Left ventricle myocardium superior (tissue), 1 donor: ENCODE results near the gene ATP6AP1. TPM values are rescaled to one million over a fixed set of nuclear protein-coding genes. Genes with fewer than 3 reads are reported as not detected.

Experiments used
- ATAC-seq: fragments of 200-7000 bp; cut with Tn5 transposase; one replicate; pipeline ENCODE4 v1.9.1; 2020; ENCODE audit warnings: mild to moderate bottlenecking, moderate library complexity
- DNase-seq: peaks from one replicate; pipeline ENCODE4 v3.0.0-alpha.2; 2020
- intact Hi-C: fragments of 100-400 bp; cut with micrococcal nuclease; formaldehyde crosslinking; loops from one replicate; pipeline ENCODE4 v1.11.0; 2022
- total RNA-seq: library from RNA; stranded (reverse); fragmentation: NEBNext Ultra II Directional; extraction: Animal tissue kit (Norgen Biotek cat#: 25700); gene quantifications from one replicate; pipeline ENCODE4 v1.2.1, GENCODE V29; 2021
- donor health status: DM: no; HTN: yes; CAD: no; lungs with severe emphysema.

ATP6AP1 gene
- total RNA-seq, 1 donor from 2014 or later, result 81.0 TPM

DNA sequence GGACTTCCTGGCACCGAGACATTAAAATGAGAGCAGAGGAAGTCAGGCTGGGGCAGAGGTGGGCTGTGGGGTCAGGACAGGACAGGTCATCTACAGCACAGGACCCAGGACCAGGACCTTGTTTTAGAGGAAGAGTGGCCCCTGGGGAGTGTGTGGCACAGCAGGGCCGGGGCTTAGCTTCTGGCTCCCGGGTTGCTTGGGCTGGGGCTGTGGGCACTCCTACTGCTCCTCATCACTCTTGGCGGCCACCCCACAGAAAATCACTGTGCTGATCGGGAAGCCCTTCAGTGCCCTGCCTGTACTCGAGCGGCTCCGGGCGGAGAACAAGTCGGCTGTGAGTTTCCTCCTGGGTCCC is 8.1 kb upstream of the ATP6AP1 start:
- ATAC-seq (peak; percentile 56), DNase-seq (no peak)
- intact Hi-C loops, result no loop called here

DNA sequence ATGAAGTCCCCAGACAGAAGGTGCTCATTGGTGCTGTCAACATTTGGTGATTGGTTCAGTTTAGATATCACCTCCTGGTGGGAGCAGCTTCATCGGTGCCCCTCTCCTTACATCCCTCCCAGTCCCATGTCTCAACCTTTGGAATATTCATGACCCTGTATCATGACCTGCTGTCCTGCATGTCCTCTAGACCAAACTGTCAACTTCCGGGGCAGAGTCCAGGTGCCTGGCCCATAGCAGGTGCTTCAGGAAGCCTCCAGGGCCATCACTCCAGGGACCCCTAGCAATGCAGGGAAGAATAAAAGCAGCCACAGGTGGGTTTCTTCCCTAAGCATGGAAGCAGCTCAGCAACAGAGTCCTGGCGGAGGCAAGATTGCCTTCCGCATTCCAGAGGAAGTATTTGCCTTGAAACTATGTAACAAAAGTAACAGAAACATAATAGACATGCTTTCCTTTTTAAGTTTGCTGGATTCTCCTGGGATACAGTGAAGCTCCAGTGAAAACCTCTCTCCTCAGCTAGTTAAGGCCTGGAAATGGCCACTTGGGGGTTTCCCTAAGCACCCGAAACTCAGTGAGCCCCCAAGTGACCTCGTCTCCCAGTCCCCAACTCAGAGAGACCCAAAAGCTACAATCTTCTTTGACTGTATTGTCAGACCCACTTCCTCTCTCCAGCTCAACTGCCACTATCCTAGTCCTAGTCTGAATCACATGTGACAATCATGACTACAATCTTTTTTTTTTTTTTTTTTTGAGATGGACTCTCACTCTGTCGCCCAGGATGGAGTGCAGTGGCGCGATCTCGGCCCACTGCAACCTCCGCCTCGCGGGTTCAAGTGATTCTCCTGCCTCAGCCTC is 1.3 kb upstream of the ATP6AP1 start:
- ATAC-seq (no peak), DNase-seq (no peak)
- intact Hi-C loops, result no loop called here

DNA sequence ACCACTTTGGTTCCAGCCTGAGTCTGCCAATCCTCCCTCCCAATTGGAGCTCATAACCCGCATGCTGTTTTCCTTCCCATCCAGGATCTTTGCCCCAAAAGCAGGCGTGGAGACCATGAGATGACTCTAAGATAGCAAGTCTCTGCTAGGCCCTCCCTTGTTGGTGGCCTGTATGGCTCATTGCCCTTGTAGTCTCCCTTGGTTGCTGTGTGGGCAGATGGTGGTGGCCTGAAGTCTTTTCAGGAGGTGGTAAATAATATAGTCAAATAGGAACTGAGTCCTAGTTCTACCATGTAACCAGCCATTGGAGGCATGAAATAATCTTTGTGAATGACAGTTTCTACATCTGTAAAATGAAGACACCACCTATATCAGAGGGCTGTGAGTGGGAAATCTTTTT is 1.2 kb downstream of the ATP6AP1 start:
- intact Hi-C loops, result no loop called here
- no peak for ATAC-seq
- DNase-seq, result no peak

DNA sequence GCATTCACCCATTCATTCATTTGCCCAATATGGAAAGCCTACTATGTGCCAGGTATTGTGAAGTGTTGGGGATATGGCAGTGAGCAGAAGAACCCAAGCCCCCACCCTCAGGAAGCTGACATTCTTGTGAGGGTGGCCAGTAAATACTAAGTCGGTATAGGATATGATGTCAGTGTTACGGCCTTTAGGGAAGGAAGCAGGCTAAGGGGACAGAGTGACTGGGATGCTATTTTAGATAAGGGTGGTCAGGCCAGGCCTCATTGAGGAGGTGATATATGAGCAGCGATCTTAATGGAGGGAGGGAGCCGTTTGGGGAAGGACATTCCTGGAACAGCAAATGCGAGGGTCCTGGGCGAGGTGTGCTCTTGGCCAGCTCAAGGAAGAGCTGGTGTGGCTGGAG is 2.0 kb downstream of the ATP6AP1 start:
- ATAC-seq (no peak), DNase-seq (no peak)
- intact Hi-C loops, result no loop called here

DNA sequence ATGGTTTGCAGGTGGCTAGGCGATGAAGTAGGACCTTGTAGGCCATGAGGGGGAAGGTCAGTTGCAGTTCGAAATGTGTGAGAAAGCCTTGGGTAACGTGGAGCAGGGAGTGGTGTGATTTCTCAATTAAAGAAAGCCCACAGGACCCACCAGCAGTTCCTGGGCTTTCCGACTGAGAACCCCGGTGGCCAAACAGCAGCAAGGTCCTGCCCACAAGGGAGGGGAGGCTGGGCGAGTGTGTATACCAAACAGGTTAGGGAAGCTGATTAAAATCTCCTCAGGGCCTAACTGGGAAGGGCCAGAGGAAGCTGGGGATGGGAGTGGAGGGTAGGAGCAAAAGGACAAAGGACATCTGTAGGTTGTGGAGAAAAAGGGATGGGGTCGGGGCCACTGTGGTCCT is 2.4 kb downstream of the ATP6AP1 start:
- ATAC-seq, result no peak
- no peak for DNase-seq
- intact Hi-C loops, result no loop called here

DNA sequence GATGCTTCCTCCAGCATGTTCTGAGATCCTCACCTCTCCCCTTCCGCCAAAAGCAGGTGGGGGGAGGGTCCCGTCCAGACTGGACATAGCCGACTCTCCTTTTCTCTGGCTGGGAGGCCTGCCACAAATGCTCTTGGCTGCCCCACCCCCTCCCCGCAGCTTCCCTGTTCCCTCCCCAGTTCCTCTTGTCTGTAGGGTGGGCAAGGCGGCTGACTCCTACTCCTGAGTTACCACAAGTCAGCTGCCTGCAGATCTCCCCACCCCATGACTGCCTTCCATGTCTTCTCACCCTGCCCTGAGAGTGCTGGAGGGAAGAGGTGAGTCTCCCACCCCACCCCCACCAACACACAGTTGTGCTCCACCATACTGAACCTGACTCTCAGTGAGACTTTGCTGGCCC is 2.9 kb downstream of the ATP6AP1 start:
- peak; percentile 1 for ATAC-seq
- intact Hi-C loops, result no loop called here

DNA sequence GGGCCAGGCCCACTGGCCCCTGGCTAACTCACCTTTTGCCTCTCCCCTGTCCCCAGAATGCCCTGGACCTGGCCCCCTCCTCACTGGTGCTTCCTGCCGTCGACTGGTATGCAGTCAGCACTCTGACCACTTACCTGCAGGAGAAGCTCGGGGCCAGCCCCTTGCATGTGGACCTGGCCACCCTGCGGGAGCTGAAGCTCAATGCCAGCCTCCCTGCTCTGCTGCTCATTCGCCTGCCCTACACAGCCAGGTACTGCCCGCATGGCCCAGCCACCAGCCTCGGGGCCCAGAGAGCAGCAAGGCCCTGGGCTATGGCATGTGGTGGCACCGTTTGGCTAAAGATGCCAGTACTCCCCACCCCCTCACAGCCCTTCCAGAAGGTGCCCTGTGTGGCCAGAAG is 3.7 kb downstream of the ATP6AP1 start:
- intact Hi-C loops, result no loop called here
- no peak for ATAC-seq
- DNase-seq, result no peak

More for the DNA sequence above, 2.9 kb downstream of the ATP6AP1 start:
- DNase-seq, result peak; percentile 37

DNA sequence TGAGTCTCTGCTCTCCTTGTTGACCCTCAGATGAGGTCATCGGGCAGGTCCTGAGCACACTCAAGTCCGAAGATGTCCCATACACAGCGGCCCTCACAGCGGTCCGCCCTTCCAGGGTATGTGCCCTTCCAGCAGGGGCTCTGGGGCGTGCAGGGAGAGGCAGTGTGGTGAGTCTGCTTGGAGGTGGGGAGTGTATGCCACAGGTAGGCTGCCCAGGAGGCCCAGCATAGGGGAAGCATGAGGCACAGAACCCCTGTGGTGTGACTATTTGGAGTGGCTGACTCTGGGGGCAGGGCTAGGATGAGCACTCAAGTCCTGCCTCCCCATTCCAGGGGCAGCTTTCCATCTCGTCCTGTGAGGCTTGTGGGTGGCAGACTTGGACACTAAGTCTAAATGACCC is 5.1 kb downstream of the ATP6AP1 start:
- intact Hi-C loops, result no loop called here
- no peak for ATAC-seq
- no peak for DNase-seq

DNA sequence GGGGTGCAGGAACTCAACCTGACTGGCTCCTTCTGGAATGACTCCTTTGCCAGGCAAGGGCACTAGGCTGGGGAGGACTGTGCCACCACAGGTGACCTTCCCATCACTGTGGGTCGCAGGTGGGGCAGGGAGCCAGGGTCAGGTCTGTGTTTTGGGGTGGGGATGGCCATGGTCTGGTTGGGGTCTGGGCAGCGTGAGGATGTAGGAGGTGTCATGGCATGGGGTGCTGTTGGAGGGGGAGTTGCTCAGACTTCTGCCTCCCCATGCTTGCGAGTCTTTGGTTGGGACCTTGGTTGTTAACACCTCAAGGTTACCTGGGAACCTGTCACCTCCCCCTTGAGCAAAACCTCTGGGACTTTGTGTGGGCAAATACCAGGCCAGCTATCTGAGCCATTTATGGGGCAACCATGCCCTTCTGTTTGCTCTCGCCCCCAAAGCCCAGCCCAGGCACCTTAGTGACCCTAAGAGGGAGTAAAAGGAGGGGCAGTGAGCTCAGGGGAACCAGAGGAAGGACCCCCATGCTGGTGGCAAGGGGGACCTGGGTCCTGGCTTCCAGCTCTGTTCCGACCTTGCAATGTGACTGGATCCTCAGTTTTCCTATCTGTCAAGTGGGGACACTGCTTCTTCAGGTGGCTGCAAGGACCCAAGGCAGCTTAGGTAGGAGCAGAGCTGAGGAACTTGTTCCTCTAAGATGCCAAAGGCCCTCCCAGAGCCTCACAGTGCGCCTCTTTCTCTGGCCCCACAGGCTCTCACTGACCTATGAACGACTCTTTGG is 6.1 kb downstream of the ATP6AP1 start:
- intact Hi-C loops, result no loop called here

DNA sequence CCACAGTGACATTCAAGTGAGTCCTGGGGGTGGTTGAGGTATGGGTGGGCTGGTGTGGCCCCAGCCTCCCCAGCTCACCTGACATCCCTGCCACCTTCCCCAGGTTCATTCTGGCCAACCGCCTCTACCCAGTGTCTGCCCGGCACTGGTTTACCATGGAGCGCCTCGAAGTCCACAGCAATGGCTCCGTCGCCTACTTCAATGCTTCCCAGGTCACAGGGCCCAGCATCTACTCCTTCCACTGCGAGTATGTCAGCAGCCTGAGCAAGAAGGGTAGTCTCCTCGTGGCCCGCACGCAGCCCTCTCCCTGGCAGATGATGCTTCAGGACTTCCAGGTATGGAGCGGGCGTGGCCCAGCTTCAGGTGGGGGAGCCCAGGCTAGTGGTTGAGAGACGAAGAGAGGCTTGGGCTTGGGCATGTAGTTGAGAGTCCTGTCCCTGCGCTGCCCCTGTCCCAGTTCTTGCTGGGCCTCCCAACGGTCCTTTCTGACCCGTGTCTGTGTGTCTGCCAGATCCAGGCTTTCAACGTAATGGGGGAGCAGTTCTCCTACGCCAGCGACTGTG is 6.8 kb downstream of the ATP6AP1 start:
- DNase-seq, result no peak
- intact Hi-C loops, result no loop called here
- no peak for ATAC-seq

More for the DNA sequence above, 6.1 kb downstream of the ATP6AP1 start:
- no peak for DNase-seq
- no peak for ATAC-seq

DNA sequence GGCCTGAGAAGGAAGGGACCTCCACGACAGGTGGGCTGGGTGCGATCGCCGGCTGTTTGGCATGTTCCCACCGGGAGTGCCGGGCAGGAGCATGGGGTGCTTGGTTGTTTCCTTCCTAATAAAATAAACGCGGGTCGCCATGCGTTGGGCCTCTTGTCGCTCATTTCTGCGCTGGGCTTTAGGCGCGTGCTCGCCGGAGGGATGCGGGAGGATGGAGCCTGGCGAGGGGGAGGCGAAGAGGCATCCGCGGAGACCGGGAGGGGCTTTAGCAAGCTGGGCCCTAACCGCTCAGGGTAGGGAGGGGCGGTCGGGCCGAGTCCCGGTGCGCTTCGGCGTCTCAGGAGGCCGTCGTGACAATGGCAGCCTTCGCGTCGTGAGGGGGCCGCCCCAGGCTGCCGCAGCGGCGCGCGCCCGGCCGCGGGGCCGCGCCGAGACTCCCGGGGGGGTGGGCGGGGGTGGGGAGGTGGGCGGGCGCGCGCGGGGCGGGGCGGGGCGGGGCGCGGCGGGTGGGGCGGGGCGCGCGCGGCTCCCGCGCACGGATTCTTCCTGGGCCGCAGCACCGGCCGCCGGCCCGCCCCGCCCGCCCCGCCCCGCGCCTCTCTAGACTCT is 8.0 kb downstream of the ATP6AP1 start:
- intact Hi-C loops, result no loop called here
- DNase-seq (peak; percentile 62), ATAC-seq (peak; percentile 60)

DNA sequence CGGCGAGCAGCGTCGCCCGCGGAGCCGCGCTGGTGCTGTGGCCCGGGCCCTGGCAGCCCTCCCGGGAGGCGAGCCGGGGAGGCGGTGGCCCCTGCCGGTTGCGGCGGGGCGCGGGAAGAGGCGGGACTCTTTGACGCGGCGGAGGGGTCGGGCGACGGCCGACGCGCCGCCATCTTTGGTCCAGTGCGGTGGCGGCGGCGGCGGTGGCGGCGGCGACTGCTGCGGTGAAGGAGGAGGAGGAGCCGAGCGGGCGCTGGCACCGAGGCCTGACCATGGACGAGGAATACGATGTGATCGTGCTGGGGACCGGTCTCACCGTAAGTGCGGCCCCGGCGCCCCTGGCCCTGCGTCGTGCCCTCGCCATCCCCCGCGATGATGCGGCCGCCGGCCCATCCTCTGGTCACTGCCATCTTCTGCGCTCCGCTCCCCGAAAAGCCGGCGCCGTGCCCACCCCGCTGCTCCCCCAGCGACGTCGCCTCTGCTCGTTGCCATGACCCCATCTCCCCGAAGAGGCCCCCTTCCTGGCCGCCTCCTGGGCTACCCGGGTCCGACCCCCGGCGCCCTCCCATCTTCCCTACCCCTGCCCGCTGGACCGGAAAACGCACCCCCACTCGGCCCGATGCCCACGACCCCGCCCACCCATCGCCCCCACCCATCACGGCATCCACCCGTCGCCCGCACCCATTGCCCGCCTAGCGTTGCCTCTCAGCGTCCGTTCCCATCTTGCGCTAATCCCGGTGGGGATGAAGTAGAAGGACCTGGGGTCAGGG is 8.7 kb downstream of the ATP6AP1 start, which contains the start of gene GDI1:
GDI1 (plus strand) TSS at position 172 of the 770 bp plus-strand sequence; CDS start at position 273, 101 bp downstream.
- peak; percentile 76 for DNase-seq
- intact Hi-C loops, result no loop called here
- peak; percentile 69 for ATAC-seq

DNA sequence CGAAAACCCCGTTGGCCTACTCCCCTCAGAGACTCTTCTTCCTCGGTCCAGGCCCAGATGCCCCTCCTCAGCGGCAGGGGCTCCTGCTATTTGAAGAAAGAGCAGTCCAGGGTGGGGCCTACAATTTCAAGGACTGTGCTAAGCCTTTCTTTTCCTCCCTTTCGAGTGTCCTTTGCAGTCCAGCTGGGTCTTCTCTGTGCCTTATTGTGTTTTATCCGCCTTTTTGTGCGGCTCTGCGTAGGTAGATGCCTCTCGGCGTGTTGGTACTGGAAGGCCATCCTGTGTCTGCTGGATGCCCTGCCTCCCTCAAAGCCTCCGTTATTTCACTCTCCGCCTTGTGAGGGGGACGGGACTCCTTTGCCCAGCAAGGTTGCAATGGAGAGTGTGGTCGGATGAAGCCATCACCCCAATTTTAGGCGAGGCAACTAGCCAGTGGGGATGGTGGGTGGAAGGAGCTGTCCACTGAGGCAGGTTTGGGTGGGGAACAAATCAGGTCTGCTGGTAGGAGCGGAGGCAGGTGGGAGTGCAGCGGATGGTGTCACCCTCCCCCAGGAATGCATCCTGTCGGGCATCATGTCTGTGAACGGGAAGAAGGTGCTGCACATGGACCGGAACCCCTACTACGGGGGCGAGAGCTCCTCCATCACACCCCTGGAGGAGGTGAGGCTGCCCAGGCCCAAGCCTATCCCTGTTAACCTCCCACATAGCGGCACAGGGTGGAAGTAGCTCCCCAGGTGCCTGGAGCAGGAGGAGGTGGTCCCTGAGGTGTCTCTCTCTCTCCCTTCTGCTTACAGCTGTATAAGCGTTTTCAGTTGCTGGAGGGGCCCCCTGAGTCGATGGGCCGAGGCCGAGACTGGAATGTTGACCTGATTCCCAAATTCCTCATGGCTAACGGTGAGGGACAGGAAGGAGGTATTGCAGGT is 9.8 kb downstream of the ATP6AP1 start:
- DNase-seq, result no peak
- intact Hi-C loops, result no loop called here
- no peak for ATAC-seq

DNA sequence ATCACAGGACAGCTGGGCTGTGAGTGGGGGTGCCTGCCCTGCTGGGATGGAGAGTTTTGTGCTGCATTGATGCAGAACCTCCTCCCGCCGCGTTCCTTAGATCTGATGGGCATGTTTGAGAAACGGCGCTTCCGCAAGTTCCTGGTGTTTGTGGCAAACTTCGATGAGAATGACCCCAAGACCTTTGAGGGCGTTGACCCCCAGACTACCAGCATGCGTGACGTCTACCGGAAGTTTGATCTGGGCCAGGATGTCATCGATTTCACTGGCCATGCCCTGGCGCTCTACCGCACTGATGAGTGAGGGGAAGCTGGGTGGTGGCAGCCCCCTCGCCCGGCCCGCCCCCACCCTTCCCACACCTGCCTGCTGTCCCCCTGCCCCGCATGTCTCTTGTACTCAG is 11.4 kb downstream of the ATP6AP1 start:
- DNase-seq, result no peak
- ATAC-seq, result no peak
- intact Hi-C loops, result no loop called here

DNA sequence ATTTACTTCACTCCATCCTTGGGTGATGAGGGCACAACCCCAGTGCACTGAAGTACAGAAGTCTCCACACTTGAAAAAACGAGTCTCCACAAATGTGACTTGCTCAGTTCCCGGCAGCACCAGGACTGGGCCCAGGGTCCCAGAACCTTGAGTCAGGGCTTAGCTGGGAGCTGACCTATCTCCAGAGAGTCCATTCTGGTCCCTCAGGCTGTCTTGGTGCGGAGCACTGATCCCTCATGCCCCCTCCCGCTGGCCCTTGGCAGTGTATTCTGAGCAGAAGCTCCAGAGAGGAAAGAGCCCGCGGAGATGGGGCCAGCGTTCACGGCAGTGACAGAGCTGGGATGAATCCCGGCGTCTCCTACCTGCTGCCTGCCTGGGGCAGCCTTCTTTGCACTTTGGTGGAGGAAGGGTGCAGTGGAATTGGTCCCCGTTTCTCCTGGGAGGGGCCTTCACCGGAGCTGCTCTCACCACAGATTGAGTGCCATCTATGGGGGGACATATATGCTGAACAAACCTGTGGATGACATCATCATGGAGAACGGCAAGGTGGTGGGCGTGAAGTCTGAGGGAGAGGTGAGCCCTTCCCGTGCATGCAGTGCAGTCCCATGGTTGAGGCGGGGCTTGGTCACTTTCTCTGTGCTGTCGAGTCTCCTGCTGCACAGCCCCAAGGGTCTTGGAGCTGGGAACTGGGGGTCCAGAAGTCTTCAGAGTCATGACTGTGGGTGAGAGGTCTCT is 12.3 kb downstream of the ATP6AP1 start:
- ATAC-seq, result no peak
- intact Hi-C loops, result no loop called here
- DNase-seq, result no peak

DNA sequence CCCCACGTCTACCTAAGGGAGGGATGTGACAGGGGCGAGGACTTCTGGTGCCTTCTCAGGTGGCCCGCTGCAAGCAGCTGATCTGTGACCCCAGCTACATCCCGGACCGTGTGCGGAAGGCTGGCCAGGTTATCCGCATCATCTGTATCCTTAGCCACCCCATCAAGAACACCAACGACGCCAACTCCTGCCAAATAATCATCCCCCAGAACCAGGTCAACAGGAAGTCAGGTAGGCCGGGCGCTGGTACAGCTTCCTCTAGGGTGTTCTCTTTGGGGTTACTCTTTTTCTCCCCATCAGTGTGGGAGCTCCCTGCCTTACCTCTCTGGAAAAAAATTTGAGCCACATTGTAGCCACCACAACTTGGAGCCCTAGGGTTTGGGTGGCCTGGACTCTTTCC is 13.1 kb downstream of the ATP6AP1 start:
- DNase-seq, result no peak
- ATAC-seq, result no peak
- intact Hi-C loops, result no loop called here

DNA sequence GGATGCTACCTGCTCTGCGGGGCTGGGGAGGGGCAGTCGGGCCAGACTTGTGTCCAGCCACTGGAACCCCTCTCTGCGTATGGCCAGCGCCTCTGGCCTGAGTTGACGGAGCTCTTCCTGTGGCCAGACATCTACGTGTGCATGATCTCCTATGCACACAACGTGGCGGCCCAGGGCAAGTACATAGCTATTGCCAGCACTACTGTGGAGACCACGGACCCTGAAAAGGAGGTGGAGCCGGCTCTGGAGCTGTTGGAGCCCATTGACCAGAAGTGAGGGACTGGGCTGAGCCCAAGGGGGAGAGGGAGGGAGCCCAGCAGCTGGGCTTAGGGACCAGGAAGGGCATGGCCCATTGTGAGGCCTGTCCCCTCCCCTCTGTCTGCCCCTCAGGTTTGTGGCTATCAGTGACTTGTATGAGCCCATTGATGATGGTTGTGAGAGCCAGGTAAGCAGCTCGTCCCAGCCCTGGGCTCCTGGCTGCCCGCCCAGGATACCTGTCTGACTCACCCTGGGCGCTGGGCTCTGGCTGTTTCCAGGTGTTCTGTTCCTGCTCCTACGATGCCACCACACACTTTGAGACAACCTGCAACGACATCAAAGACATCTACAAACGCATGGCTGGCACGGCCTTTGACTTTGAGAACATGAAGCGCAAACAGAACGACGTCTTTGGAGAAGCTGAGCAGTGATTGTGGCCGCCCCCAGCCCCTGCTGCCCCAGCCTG is 13.7 kb downstream of the ATP6AP1 start:
- no peak for ATAC-seq
- intact Hi-C loops, result no loop called here
- DNase-seq, result no peak
